OCI-M2 (cell line): ENCODE data around the gene PDCD5.
"Not testable (repeated sequence)": the region's sequence is repeated elsewhere in the genome, so short reads cannot be mapped to it uniquely, and the experiment has no call there.

ENCODE experiments used
- DNase-seq: peaks from one replicate; lab custom pipeline; 2025; ENCODE audit not compliant: unreplicated experiment; lab: John Stamatoyannopoulos, UW

Gene PDCD5, protein sequence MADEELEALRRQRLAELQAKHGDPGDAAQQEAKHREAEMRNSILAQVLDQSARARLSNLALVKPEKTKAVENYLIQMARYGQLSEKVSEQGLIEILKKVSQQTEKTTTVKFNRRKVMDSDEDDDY

DNA sequence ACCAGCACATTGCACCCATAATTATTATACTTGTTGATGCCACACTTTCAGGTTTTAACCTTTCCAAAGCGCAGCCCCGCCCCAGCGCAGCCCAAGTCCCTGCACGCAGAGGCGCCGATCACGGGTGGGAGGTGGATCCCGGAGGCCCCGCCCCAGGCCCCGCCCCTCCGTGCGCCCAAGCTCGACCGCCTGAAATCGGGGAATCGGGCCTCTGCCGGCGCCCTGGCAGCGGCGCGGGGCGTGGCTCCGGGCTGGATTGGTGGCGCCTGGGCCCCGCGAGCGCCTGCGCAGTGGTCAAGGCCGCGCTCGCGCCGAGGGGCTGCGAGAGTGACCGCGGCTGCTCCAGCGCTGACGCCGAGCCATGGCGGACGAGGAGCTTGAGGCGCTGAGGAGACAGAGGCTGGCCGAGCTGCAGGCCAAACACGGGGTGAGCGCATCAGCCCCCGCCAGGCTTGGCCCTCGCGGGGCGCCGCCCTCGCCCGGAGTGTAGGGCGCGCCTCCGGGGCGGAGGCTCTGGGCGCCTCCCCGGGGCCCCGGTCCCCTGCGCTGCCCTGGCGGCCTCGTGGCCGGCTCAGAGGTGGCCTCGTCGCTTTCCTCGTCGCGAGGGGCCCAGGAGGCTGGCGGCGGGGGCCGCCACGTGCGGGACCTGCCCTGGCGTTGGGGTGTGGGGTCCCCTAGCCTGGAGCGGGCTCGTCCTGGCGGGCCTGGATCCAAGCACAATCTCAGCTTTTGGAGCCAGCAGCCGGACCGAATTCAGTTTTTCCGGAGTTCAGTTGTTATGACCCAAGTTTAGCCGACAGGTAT, at the start of gene PDCD5:
Gene PDCD5, plus strand, starts transcription at position 290 of the 804 bp plus-strand sequence. Its CDS starts 72 bp downstream, at position 362.
- DNase-seq: peak; percentile 93

DNA sequence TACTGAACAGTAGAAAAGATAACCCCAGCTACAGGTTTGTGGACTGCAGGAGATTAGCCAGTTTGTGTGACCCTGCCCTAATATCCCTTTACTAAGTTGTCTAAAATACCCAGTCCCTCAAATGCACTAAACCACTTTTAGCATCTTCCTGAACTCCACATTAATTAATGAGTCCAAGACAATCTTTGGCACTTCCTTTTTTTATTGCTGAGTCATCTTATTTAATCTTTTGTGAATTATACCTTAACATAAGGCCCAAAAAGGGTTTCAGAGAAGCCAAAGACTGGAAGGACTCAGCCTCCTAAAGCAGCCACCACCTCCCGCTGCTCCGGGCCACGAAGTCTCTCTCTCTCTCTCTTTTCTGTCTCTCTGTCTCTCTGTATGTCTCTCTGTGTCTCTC, 48.8 kb upstream of the PDCD5 start:
- DNase-seq: no peak

GRCh38 chr19:32537580-32537979, 43.4 kb upstream of the PDCD5 start:
- no peak for DNase-seq

DNA sequence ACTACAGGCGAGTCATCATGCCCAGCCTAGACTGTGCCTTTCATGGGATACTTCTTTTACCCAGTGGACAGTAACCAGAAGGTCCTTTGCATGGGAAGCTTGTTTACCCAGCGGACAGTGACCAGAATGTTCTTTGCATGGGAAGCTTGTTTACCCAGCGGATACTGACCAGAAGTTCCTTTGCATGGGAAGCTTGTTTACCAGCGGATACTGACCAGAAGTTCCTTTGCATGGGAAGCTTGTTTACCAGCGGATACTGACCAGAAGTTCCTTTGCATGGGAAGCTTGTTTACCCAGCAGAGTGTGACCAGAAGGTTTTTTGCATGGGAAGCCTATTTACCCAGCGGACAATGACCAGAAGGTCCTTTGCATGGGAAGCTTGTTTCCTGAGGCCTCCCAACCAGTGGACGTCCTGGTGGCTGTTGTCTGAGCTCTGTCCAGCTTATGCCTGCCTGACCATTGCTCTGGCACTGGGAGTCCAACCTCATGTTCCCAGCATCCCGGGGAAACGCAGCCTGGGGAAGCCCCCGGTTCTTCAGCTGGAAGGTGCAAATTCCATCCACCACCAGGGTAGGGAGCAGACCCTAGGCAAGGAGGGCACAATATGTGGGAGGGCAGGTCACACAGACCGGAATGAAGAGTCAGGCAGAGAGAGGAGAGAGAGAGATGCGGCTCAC, 41.6 kb upstream of the PDCD5 start:
- no peak for DNase-seq

DNA sequence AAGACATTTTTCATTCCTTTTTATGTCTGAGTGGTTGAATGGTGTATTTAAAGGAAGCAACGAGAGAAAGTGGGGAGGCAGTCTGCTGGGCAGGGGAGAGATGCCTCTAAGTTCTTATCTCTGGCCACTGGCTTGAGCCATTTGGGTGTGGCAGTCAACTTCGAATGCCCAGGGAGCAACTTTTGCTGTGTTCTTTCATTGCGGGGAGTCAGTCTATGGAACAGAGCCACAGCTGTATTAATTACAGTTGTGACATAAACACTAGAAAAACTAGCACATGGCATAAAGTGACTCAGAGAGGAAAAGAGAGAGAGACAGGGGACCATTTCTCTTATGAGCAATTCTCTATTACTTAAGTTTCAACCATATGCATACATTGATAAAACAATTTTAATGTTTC, 40.4 kb upstream of the PDCD5 start:
- DNase-seq: no peak

DNA sequence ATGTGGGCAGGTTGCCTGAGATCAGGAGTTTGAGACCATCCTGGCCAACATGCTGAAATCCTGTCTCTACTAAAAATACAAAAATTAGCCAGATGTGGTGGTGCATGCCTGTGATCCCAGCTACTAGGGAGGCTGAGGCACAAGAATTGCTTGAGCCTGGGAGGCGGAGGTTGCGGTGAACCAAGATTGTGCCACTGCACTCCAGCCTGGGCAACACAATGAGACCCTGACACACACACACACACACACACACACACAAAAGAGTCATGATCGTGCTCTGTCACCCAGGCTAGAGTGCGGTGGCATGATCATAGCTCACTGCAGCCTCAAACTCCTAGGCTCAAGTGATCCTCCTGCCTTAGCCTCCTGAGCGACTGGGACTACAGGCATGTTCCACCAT, 39.6 kb upstream of the PDCD5 start:
- not testable (repeated sequence) for DNase-seq

- DNase-seq: no peak
These were observed 38.4 kb upstream of the PDCD5 start for GRCh38 chr19:32542477-32543108.

DNA sequence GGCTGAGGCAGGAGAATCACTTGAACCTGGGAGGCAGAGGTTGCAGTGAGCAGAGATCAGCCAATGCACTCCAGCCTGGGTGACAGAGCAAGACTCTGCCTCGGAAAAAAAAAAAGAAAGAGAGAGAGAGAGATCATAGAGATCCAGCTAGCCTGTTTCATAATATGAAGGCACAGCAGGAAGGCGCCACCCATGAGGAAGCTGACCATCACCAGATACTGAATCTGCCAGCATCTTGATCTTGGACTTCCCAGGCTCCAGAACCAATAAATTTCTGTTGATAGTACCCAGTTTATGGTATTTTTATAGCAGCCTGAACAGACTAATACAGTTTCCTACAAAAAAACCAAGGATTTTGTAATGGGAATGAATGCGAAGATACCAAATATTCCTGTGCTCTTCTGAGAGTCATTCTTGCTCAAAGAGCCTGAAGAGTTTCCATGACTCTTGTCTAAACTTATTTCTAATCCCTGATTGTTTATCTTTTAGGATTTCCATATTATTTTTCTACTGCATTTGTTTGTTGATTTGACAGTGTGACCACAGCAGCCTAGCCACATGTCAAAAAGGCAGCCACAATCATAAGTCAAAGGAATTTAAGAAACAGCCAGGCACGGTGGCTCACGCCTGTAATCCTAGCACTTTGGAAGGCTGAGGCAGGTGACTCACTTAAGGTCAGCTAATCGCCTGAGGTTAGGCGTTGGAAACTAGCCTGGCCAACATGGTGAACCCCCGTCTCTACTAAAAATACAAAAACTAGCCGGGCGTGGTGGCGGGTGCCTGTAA, 37.7 kb upstream of the PDCD5 start:
- no peak for DNase-seq

GRCh38 chr19:32544917-32545316, 36.1 kb upstream of the PDCD5 start:
- DNase-seq: no peak

DNA sequence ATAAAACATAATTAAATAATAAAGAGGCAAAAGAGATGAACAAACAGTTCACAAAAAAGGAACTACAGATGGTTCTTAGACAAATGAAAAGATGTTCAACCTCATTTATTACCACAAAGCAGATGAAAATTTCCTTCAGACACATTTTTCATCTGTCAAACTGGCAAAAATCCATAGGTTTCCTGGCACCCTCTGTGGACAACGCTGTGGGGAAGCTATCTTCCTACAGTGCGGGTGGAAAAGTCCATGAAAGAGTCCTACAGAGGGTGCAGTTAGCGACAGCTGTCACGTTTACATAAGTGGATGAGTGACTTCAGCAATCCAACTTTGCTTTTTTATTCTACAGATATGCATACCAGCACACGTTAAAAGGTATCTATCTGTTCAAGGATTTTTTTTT, 30.3 kb upstream of the PDCD5 start:
- no peak for DNase-seq

- no peak for DNase-seq
These were observed 25.2 kb upstream of the PDCD5 start for GRCh38 chr19:32555786-32556185.

- no peak for DNase-seq
These were observed 22.3 kb upstream of the PDCD5 start for GRCh38 chr19:32558607-32559228.

GRCh38 chr19:32563761-32564160, 17.2 kb upstream of the PDCD5 start:
- no peak for DNase-seq

- DNase-seq: no peak
These were observed 14.7 kb upstream of the PDCD5 start for GRCh38 chr19:32566246-32566830.

DNA sequence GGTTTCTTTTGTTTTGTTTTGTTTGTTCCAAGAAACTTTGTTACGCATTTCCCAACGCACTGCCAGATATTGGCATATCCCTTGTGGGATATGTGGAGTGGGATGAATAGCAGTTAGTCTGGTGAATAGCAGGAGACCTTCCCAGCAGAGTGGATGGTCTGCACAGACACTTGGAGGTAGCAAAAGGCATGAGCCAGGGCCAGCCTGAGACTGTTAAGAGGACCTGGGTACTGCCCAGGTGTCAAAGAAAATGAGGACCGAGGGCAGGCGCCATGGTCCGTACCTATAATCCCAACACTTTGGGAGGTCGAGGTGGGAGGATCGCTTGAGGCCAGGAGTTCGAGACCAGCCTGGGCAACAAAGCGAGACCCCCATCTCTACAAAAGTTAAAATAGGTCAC, 13.5 kb upstream of the PDCD5 start:
- DNase-seq: no peak

DNA sequence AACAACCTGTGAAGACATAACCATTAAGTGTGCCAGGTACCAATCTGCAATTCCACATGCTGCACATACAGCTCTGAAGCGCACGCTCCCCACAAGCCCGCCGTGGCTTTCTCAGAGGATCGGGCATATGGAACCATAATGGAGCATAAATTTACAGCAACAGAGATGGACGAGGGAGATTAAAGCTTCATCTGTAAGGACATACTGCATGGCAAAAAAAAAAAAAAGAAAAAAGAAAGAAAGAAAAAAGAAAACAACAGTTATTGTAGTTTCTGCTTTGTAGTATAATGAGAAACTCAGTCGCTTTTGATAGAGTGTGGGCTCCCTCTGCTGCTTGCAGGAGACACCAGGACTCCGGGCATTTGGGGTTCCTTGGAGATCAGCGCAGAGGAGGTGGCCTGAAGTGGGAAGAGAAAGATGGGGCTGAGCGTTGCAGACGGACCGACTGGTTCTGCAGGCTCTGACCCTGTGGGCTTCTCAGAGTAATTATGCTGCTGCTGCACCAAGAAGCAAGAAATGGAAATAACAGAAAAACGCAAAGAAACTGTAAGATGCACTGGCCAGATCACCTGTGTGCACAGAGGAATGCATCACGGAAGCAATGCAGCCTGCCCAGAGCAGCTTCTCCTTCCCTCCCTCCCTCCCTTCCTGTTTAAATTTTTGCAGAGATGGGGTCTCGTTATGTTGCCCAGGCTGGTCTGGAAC, 10.8 kb upstream of the PDCD5 start:
- peak; percentile 58 for DNase-seq

GRCh38 chr19:32571471-32572075, 9.4 kb upstream of the PDCD5 start:
- not testable (repeated sequence) for DNase-seq

- DNase-seq: not testable (repeated sequence)
These were observed 8.1 kb upstream of the PDCD5 start for GRCh38 chr19:32572700-32573491.

- no peak for DNase-seq
These were observed 7.5 kb upstream of the PDCD5 start for GRCh38 chr19:32573492-32573794.
